WERI-Rb-1 (cell line): Measurements from ENCODE around the gene NUP205.

Source experiments
- DNase-seq: peaks from one replicate; pipeline ENCODE4 v3.0.0-alpha.2; 2020
- H3K27ac ChIP-seq: fragments of 250-450 bp; sonication (Bioruptor Pico); 2 replicates; pipeline ENCODE4 v1.5.1; 2020; ENCODE audit warnings: mild to moderate bottlenecking, moderate library complexity
- H3K27me3 ChIP-seq: fragments of 250-450 bp; sonication (Bioruptor Pico); 2 replicates; pipeline ENCODE4 v1.5.1; 2021; ENCODE audit warnings: mild to moderate bottlenecking, low read depth, moderate library complexity; ENCODE audit not compliant: insufficient read depth, severe bottlenecking
- H3K36me3 ChIP-seq: fragments of 250-450 bp; sonication (Bioruptor Pico); 2 replicates; pipeline ENCODE4 v1.5.1; 2020; ENCODE audit warnings: mild to moderate bottlenecking, moderate library complexity
- H3K4me3 ChIP-seq: 2 replicates; pipeline ENCODE4 v1.5.1; 2011; ENCODE audit warnings: low read depth, mild to moderate bottlenecking, control low read depth, low read length
- H3K9me3 ChIP-seq: fragments of 250-450 bp; sonication (Bioruptor Pico); 2 replicates; pipeline ENCODE4 v1.5.1; 2021; ENCODE audit warnings: mild to moderate bottlenecking, moderate library complexity; ENCODE audit not compliant: severe bottlenecking
- CTCF ChIP-seq: IDR thresholded peaks from 2 replicates; pipeline ENCODE4 v1.5.1; 2011; ENCODE audit warnings: low read depth, mild to moderate bottlenecking, control low read depth, inconsistent platforms, low read length

Gene NUP205

DNA sequence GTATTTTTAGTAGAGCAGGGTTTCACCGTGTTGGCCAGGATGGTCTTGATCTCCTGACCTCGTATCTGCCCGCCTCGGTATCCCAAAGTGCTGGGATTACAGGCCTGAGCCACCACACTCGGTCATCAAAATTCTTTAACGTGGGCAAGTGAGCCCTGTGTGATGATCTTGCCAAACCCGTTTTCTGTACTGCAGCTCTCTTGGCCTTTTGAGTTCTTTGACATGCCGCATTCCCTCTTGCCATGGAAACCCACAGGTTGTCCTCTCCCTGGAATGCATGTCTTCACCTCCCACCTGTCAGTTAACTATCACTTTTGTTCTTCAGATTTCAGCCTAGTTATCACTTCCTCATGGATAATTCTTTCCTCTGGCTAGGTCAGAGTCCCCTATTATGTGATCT is 5.0 kb downstream of the NUP205 start:
- no peaks in the 10 kb centered on the region for H3K9me3 ChIP-seq
- no peak for DNase-seq
- H3K36me3 ChIP-seq = peaks cover 22% of the 10 kb centered on the region
- no peak overlapping the region for H3K4me3 ChIP-seq
- H3K27me3 ChIP-seq = no peaks in the 10 kb centered on the region
- H3K27ac ChIP-seq = no peak overlapping the region
- TF ChIP-seq CTCF = no peak

GRCh38 chr7:135571834-135572233 is 14.1 kb downstream of the NUP205 start:
- Histone ChIP-seq H3K36me3 (peaks cover 57% of the 10 kb centered on the region), H3K4me3 (no peak overlapping the region), H3K27me3 (no peaks in the 10 kb centered on the region), H3K27ac (no peak overlapping the region), H3K9me3 (no peaks in the 10 kb centered on the region)
- DNase-seq = no peak
- TF ChIP-seq CTCF = no peak

GRCh38 chr7:135573541-135573940 is 15.8 kb downstream of the NUP205 start:
- no peaks in the 10 kb centered on the region for H3K9me3 ChIP-seq
- H3K36me3 ChIP-seq = peaks cover 69% of the 10 kb centered on the region
- H3K27me3 ChIP-seq = no peaks in the 10 kb centered on the region
- no peak overlapping the region for H3K4me3 ChIP-seq
- no peak overlapping the region for H3K27ac ChIP-seq
- no peak for DNase-seq
- no peak for TF ChIP-seq CTCF

DNA sequence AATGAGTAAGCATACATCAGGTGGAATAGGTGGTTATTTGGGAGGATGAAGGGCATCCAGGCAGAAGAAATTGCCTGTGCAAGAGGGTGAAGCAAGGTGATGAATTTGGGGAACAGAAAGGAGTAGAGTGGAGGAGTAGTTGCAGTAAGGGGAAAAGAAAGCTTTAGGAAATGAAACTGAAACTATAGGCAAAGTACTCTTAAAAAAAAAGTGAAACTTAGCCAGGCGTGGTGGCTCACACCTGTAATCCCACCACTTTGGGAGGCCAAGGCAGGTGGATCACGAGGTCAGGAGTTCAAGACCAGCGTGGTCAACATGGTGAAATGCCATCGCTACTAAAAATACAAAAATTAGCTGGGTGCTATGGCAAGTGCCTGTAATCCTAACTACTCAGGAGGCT is 17.6 kb downstream of the NUP205 start:
- no peak for TF ChIP-seq CTCF
- no peak overlapping the region for H3K27ac ChIP-seq
- peaks cover 87% of the 10 kb centered on the region for H3K36me3 ChIP-seq
- no peak overlapping the region for H3K4me3 ChIP-seq
- H3K9me3 ChIP-seq = no peaks in the 10 kb centered on the region
- DNase-seq = no peak
- H3K27me3 ChIP-seq = no peaks in the 10 kb centered on the region

DNA sequence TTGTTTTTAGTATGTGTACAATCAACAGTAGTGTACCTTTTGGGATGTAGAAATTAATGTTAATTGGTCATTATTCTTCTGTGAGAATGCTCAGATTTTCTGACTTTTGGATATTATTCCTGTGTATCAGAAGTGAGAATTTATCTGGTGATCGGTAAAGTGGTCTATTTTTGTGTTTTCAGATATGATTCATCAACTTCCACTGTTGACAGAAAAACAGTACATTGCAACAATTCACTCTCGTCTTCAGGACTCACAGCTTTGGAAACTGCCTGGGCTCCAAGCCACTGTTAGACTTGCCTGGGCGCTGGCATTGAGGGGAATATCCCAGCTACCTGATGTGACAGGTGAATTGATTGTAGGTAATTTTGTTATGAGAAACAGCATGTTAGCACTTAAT is 20.9 kb downstream of the NUP205 start:
- DNase-seq = no peak
- H3K27ac ChIP-seq = no peak overlapping the region
- H3K9me3 ChIP-seq = no peaks in the 10 kb centered on the region
- H3K36me3 ChIP-seq = peaks cover 97% of the 10 kb centered on the region
- no peak for TF ChIP-seq CTCF
- no peak overlapping the region for H3K4me3 ChIP-seq
- no peaks in the 10 kb centered on the region for H3K27me3 ChIP-seq
